AG10803 (cell line): ENCODE data around the gene FAM111A.
"Not testable (repeated sequence)": the region's sequence is repeated elsewhere in the genome, so short reads cannot be mapped to it uniquely, and the experiment has no call there.

Source experiments
- DNase-seq: peaks from one replicate; pipeline ENCODE4 v3.0.0; 2010; ENCODE audit warnings: low read depth
- H3K4me3 ChIP-seq: 2 replicates; pipeline ENCODE4 v1.5.1; 2011; ENCODE audit warnings: mild to moderate bottlenecking, low read length, control low read depth
- TF ChIP-seq, protein P1 (sequence below): conservative IDR thresholded peaks from 2 replicates; pipeline ENCODE4 v1.5.1; 2011; ENCODE audit warnings: mild to moderate bottlenecking, low read length, control low read depth, inconsistent platforms

The FAM111A gene

DNA sequence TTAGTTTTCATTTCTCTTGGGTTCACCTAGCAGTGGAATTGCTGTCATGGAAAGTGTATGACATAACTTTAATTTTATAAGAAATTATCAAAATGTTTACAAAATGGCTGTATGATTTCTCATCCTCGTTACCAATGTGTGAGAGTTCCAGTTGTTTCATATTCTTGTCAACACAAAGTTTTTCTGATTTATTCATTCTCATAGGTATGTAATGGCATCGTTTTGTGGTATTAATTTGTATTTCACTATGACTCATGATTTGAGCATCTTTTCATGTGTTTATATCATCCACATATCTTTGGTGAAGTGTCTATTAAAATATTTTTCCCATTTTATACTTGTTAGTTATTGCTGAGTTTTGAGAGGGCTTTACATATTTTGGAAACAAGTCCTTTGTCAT is 30.2 kb upstream of the FAM111A start:
- TF ChIP-seq, protein P1, sequence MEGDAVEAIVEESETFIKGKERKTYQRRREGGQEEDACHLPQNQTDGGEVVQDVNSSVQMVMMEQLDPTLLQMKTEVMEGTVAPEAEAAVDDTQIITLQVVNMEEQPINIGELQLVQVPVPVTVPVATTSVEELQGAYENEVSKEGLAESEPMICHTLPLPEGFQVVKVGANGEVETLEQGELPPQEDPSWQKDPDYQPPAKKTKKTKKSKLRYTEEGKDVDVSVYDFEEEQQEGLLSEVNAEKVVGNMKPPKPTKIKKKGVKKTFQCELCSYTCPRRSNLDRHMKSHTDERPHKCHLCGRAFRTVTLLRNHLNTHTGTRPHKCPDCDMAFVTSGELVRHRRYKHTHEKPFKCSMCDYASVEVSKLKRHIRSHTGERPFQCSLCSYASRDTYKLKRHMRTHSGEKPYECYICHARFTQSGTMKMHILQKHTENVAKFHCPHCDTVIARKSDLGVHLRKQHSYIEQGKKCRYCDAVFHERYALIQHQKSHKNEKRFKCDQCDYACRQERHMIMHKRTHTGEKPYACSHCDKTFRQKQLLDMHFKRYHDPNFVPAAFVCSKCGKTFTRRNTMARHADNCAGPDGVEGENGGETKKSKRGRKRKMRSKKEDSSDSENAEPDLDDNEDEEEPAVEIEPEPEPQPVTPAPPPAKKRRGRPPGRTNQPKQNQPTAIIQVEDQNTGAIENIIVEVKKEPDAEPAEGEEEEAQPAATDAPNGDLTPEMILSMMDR = no peak
- DNase-seq = peak; percentile 37
- no peak overlapping the region for H3K4me3 ChIP-seq

DNA sequence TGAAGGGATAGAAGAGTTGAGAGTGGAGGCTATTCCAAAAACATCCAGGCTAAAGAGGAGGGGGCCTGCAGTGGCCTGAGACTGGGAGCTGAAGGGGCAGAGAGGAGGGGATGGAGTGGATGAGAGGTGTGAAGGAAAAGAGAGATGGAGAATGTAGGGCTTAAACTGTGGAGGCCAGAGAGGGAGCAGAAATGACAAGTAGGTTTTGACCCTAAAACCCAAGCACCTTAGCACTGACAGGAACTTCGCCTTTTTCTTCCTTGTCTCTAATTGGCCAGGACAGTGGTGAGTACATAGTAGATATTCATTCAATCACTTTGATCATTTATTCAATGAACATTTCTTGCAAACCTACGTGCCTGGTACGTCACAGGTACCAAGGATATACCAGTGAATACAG is 28.3 kb upstream of the FAM111A start:
- TF ChIP-seq, protein P1 = no peak
- DNase-seq = no peak
- no peak overlapping the region for H3K4me3 ChIP-seq

GRCh38 chr11:59115553-59115952 is 27.1 kb upstream of the FAM111A start:
- DNase-seq = no peak
- H3K4me3 ChIP-seq = no peak overlapping the region
- TF ChIP-seq, protein P1 = no peak

- no peak for DNase-seq
- TF ChIP-seq, protein P1 = no peak
- no peak overlapping the region for H3K4me3 ChIP-seq
These were observed 24.9 kb upstream of the FAM111A start for GRCh38 chr11:59117774-59118173.

DNA sequence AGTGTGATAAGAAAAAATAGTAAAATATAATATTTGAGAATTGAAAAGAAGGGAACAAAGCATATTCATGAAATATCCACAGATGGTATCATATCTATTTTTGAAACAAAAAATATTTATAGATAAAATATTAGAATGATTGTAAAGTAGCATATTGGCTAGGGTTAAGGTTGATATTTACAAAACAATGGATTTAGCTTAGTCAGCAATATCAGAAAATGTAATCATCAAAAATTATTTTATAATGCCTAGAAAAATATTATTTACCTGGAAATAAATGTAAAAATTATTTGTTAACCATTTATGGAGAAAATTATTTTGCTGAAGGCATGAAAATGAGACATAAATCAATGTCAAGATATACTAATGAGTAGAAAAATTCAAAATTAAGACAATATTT is 22.8 kb upstream of the FAM111A start:
- DNase-seq = no peak
- TF ChIP-seq, protein P1 = no peak
- no peak overlapping the region for H3K4me3 ChIP-seq

DNA sequence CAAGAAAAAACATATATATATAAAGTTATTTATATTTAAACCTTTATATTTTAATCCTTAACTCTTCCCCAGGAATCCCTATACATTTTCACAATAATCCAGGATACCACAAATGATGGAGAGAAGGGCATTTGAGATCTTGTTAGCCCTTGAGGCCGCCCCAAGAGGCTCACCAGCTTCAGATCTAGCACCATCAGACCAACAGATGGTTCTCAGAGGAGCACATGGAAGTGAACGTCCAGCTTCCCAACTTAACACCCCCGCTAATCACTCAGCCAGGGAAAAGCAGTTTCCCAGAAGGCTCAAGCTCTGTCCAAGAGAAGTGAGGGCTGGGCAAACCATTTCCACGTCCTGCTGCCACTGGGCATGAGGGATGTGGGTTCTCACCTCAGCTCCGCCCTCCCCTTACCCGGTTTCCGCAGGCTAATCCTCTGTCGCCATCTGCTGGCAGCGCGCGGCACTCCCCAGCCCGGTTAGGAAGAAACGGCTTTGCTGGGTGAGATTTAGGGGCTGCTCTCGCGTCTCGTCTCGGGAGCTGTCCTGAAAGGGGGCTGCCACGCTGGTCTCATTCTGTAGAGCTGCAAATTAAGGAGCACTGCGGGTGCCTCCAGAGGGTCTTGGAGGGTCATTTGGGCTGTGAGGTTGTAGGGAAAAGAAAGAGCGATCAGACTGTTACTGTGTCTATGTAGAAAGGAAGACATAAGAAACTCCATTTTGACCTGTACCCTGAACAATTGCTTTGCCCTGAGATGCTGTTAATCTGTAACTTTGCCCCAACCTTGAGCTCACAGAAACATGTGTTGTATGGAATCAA is 6.8 kb upstream of the FAM111A start:
- H3K4me3 ChIP-seq = no peak overlapping the region
- TF ChIP-seq, protein P1 = peak; percentile 97
- DNase-seq = peak; percentile 70

- DNase-seq, H3K4me3 ChIP-seq: not testable (repeated sequence)
These were observed 6.1 kb upstream of the FAM111A start for GRCh38 chr11:59136551-59136950.
